ENCODE measurements around the gene SPAG5. TPM values are rescaled to one million over a fixed set of nuclear protein-coding genes. Genes with fewer than 3 reads are reported as not detected.

Gene SPAG5, protein sequence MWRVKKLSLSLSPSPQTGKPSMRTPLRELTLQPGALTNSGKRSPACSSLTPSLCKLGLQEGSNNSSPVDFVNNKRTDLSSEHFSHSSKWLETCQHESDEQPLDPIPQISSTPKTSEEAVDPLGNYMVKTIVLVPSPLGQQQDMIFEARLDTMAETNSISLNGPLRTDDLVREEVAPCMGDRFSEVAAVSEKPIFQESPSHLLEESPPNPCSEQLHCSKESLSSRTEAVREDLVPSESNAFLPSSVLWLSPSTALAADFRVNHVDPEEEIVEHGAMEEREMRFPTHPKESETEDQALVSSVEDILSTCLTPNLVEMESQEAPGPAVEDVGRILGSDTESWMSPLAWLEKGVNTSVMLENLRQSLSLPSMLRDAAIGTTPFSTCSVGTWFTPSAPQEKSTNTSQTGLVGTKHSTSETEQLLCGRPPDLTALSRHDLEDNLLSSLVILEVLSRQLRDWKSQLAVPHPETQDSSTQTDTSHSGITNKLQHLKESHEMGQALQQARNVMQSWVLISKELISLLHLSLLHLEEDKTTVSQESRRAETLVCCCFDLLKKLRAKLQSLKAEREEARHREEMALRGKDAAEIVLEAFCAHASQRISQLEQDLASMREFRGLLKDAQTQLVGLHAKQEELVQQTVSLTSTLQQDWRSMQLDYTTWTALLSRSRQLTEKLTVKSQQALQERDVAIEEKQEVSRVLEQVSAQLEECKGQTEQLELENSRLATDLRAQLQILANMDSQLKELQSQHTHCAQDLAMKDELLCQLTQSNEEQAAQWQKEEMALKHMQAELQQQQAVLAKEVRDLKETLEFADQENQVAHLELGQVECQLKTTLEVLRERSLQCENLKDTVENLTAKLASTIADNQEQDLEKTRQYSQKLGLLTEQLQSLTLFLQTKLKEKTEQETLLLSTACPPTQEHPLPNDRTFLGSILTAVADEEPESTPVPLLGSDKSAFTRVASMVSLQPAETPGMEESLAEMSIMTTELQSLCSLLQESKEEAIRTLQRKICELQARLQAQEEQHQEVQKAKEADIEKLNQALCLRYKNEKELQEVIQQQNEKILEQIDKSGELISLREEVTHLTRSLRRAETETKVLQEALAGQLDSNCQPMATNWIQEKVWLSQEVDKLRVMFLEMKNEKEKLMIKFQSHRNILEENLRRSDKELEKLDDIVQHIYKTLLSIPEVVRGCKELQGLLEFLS
- total RNA-seq (ENCODE audit: low replicate concordance), result 141 TPM in 2 replicates

DNA sequence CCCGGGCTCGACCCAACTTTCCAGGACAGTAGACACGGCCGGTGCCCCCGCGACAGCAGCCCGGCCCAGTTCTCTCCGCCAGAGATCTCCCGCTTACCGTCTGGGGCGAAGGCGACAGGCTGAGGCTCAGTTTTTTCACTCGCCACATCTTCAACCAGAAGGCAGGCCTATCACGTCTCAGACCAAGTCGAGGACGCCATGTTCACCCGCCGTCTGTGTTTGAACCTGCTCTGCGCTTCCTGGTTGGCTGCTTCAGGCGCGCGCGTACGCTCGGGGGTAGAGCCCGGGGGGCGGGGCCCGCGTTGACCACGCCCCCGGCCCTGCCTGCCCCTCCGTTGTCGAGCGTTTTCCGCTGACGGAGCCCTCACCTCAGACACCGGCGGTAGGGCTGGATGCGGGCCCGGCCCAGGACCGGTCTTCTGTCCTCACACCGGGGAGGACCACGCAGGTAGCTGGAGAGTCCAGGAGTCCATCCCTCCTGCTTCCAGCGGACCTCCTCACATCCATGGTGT, at the start of gene SPAG5:
Gene SPAG5 (minus strand): TSS at position 227 of the 512 bp plus-strand sequence. CDS start 79 bp downstream, at position 148.
- Histone ChIP-seq H4K20me1 (ENCODE audit: low read depth) (peaks cover 18% of the 10 kb centered on the region), H3K4me1 (peaks cover 20% of the 10 kb centered on the region), H3K4me3 (peak within 1 kb of the TSS; percentile 99), H3K36me3 (peaks cover 21% of the 10 kb centered on the region), H3K79me2 (ENCODE audit: low read depth) (peaks cover 49% of the 10 kb centered on the region), H3K9me3 (ENCODE audit: low read depth) (no peaks in the 10 kb centered on the region), H3K27ac (no peak within 1 kb of the TSS), H3K27me3 (peaks cover 11% of the 10 kb centered on the region), H3K4me2 (peak within 1 kb of the TSS; percentile 99), H2AFZ (replicated peaks) (peak within 1 kb of the TSS; percentile 86), H3F3A (ENCODE audit: low read depth) (peaks cover 29% of the 10 kb centered on the region), H3K9ac (peak within 1 kb of the TSS; percentile 79)
- Mint-ChIP-seq H3K9me3 (no peaks in the 10 kb centered on the region), H3K27ac (peak within 1 kb of the TSS; percentile 99), H3K27me3 (ENCODE audit: insufficient read depth, low read depth) (peaks cover 3% of the 10 kb centered on the region), H3K36me3 (peaks cover 11% of the 10 kb centered on the region), H3K4me1 (peaks cover 32% of the 10 kb centered on the region), H3K4me3 (peak within 1 kb of the TSS; percentile 98)
- TF ChIP-seq, protein P1, sequence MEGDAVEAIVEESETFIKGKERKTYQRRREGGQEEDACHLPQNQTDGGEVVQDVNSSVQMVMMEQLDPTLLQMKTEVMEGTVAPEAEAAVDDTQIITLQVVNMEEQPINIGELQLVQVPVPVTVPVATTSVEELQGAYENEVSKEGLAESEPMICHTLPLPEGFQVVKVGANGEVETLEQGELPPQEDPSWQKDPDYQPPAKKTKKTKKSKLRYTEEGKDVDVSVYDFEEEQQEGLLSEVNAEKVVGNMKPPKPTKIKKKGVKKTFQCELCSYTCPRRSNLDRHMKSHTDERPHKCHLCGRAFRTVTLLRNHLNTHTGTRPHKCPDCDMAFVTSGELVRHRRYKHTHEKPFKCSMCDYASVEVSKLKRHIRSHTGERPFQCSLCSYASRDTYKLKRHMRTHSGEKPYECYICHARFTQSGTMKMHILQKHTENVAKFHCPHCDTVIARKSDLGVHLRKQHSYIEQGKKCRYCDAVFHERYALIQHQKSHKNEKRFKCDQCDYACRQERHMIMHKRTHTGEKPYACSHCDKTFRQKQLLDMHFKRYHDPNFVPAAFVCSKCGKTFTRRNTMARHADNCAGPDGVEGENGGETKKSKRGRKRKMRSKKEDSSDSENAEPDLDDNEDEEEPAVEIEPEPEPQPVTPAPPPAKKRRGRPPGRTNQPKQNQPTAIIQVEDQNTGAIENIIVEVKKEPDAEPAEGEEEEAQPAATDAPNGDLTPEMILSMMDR (IDR thresholded peaks at IDR 0.05), result no peak
- TF ChIP-seq EZH2 (IDR thresholded peaks at IDR 0.05), result no peak
- TF ChIP-seq EZH2phosphoT487 (IDR thresholded peaks at IDR 0.05), result no peak
- peak; percentile 97 for DNase-seq (ENCODE audit: low spot score)

DNA sequence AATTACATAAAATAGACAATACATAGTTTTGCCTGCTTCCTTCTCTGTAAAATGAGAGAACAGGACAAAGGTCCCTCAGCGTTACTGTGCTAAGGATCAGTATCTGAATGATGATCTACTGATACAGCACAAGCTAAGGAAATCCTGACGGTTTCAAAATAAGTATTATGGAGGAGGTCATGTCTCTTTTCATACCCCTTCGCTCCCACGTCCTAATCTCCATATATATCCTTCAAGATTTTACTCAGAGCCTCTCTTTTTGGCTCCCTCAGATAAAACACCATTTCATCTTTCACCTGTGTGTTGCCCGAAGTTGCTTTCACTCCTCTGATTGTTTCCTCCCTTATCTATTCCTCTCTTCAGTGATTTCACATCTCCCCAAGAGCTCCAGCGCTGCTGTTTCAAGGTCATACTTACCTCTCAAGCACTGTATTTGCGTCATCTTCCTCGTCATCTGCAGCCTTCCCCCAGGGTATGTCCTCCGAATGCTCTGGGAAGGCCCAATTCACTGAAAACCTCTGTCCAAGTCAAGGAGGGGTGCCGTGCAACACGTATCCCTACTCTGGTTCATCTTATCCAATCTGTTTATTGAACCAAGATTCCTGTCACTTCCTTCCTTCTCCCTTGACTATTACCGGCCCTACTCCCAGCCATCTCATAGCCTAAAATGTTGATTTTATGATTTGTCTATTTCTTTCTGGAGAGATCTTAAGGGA, 47.4 kb upstream of the SPAG5 start:
- Mint-ChIP-seq H3K27me3 (ENCODE audit: insufficient read depth, low read depth) (peaks cover 6% of the 10 kb centered on the region), H3K4me1 (peaks cover 25% of the 10 kb centered on the region), H3K27ac (no peak overlapping the region), H3K4me3 (peak overlapping the region; percentile 74), H3K36me3 (peaks cover 9% of the 10 kb centered on the region), H3K9me3 (no peaks in the 10 kb centered on the region)
- Histone ChIP-seq H3F3A (ENCODE audit: low read depth) (peaks cover 33% of the 10 kb centered on the region), H3K9me3 (ENCODE audit: low read depth) (no peaks in the 10 kb centered on the region), H2AFZ (replicated peaks) (no peak overlapping the region), H3K4me3 (no peak overlapping the region), H4K20me1 (ENCODE audit: low read depth) (peaks cover 20% of the 10 kb centered on the region), H3K4me1 (peaks cover 6% of the 10 kb centered on the region), H3K9ac (no peak overlapping the region), H3K36me3 (peaks cover 7% of the 10 kb centered on the region), H3K79me2 (ENCODE audit: low read depth) (peaks cover 35% of the 10 kb centered on the region), H3K4me2 (peak overlapping the region; percentile 96), H3K27ac (no peak overlapping the region), H3K27me3 (no peaks in the 10 kb centered on the region)
- TF ChIP-seq, protein P1 (IDR thresholded peaks at IDR 0.05), result no peak
- TF ChIP-seq EZH2phosphoT487 (IDR thresholded peaks at IDR 0.05) (no peak), EZH2 (IDR thresholded peaks at IDR 0.05) (no peak)
- DNase-seq (ENCODE audit: low spot score), result no peak

DNA sequence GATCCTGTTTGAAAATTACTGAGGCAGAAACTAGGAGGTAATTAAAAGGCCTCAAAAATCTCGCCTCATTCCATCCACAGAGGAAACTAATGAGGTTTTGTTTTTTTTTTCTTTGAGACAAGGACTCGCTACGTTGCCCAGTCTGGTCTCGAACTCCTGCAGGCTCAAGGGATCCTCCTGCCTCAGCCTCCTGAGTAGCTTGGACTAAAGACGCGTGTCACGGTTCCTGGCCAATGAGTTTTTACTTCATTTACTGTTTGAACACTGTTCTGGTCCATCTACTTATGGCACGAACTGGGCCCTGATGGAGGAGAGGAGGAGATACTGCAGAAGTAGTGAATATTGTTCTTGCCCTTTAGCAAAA, 46.7 kb upstream of the SPAG5 start:
- H3K4me2 ChIP-seq, result peak overlapping the region; percentile 96
- no peak overlapping the region for H3K27ac ChIP-seq
- peaks cover 33% of the 10 kb centered on the region for H3F3A ChIP-seq (ENCODE audit: low read depth)
- H3K4me3 ChIP-seq, result peak overlapping the region; percentile 85
- peaks cover 22% of the 10 kb centered on the region for H4K20me1 ChIP-seq (ENCODE audit: low read depth)
- Mint-ChIP-seq H3K27ac (no peak overlapping the region), H3K4me3 (peak overlapping the region; percentile 74), H3K4me1 (peaks cover 25% of the 10 kb centered on the region), H3K27me3 (ENCODE audit: insufficient read depth, low read depth) (peaks cover 6% of the 10 kb centered on the region), H3K9me3 (no peaks in the 10 kb centered on the region), H3K36me3 (peaks cover 10% of the 10 kb centered on the region)
- no peak for DNase-seq (ENCODE audit: low spot score)
- TF ChIP-seq EZH2 (IDR thresholded peaks at IDR 0.05) (no peak), EZH2phosphoT487 (IDR thresholded peaks at IDR 0.05) (no peak)
- TF ChIP-seq, protein P1 (IDR thresholded peaks at IDR 0.05), result no peak
- H3K4me1 ChIP-seq, result peaks cover 6% of the 10 kb centered on the region
- H3K27me3 ChIP-seq, result no peaks in the 10 kb centered on the region
- peak overlapping the region; percentile 77 for H2AFZ ChIP-seq (replicated peaks)
- H3K79me2 ChIP-seq (ENCODE audit: low read depth), result peaks cover 39% of the 10 kb centered on the region
- H3K9me3 ChIP-seq (ENCODE audit: low read depth), result no peaks in the 10 kb centered on the region
- peaks cover 12% of the 10 kb centered on the region for H3K36me3 ChIP-seq
- no peak overlapping the region for H3K9ac ChIP-seq
